Activated CD8-positive, alpha-beta memory T cell treated with anti-CD3 and anti-CD28 coated beads, Interleukin-2, amount 50 U/mL, for 4 hours (primary cell): ENCODE data around the gene HPN.
"Not testable (repeated sequence)": the region's sequence is repeated elsewhere in the genome, so short reads cannot be mapped to it uniquely, and the experiment has no call there.

Experiments
- DNase-seq: peaks from one replicate; pipeline ENCODE4 v3.0.0-alpha.2; 2020

Gene HPN

DNA sequence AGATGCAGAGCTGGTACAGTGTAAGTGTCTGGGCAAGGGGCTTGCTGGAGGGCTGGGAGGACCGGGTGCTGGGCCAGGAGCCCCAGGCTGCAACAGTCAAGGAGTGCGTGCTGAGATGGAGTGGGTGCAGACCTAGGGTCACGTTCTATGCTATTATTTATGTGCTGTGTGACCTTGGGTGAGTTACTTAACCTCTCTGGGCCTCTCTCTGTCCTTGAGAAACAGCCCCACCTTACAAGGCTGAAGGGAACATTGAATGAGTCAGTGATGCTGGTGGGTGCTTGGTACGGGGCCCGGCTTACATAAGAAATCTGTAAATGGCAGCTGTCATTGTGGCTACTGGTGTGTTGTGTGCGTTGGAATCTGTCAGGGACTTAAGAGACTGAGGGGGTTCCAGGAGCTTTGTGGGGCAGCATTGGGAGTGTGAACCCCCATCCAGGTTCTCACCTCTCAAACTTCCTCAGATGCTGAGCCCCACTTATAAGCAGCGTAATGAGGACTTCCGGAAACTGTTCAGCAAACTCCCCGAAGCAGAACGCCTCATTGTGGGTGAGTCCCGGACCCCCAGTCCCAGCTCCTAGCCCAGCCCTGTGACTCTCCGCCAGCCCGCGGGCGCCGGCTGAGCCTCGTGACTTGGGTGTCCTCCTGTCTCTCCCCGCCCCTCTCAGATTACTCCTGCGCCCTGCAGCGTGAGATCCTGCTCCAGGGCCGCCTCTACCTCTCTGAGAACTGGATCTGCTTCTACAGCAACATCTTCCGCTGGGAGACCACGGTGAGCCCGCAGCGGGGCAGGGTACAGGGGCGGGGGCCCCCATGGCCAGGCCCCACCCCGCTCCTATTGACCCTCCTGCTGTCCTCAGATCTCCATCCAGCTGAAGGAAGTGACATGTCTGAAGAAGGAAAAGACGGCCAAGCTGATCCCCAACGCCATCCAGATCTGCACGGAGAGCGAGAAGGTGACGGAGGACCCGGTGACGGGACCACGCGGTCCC is 31.8 kb upstream of the HPN start:
- no peak for DNase-seq

GRCh38 chr19:35011091-35011689 is 30.3 kb upstream of the HPN start:
- no peak for DNase-seq

DNA sequence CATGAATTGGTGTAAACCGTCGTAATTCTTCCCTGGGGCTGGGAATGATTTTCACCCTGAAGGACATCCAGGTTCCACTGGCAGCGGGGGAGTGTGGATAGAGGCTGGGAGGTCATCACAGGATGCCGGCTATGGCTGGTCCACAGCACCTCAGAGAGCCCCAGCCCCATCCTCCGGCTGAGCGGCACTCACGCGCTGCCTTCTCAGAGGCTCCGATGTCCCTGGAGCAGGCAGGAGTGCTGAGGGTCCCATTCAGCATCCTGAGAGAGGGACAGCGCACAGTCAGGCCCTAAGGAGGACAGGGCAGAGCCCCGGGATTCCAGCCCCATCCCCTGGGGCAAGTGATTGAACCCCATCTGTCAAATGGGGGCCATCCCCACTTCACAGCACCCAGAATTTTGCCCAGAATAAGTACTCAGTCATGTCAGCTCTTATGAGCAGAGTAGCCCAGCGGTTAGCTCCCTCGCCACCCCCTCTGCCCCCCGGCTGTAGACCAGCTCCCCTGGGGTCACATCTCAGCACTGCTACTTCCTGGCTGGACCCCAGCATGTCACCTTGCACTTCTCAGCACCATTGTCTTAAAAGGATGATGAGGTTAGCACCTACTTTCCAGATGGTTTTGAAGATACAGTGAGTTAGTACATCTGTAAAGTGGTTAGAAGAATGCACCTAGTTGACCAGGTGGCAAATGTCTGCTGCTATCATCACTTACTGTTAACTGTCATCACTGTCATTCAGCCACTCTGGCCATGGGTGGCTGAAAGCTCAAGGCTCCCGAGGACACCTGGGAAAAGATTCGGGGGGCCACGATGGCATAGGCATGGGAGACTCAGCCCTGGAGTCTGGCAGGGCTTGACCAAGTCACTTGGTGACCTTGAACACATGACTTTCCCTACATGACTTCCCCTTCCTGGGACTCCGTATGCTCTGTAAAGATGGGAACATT is 29.5 kb upstream of the HPN start:
- no peak for DNase-seq

DNA sequence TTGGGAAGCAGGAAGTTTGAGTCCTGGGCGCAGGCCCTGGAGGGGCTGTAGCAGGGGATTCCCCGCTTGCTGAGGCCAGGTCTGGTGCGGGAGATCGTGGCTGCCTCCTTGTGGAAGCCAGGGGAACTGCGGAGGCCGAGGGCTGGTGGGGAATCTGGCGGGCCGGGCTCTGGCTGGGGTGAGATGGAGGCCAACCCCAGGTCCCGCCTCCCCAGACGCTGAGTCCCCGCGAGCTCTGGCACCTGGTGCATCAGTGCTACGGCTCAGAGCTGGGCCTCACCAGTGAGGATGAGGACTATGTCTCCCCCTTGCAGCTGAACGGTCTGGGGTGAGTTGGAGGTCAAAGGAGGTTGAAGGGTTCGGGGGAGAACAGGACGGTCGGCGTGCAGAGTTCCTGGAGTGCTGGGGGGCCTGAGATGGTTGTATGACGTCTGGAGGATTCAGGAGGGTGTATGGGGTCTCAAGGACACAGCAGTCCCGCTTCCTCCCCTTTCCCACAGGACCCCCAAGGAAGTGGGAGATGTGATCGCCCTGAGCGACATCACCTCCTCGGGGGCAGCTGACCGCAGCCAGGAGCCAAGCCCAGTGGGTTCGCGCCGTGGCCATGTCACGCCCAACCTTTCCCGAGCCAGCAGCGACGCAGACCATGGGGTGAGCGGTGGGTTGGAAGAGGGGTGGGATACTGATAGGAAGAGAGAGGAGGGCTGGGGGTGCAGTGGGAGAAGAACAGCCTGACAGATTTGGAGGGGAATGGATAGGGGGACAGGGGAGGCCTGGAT is 28.3 kb upstream of the HPN start:
- DNase-seq, result peak; percentile 85

DNA sequence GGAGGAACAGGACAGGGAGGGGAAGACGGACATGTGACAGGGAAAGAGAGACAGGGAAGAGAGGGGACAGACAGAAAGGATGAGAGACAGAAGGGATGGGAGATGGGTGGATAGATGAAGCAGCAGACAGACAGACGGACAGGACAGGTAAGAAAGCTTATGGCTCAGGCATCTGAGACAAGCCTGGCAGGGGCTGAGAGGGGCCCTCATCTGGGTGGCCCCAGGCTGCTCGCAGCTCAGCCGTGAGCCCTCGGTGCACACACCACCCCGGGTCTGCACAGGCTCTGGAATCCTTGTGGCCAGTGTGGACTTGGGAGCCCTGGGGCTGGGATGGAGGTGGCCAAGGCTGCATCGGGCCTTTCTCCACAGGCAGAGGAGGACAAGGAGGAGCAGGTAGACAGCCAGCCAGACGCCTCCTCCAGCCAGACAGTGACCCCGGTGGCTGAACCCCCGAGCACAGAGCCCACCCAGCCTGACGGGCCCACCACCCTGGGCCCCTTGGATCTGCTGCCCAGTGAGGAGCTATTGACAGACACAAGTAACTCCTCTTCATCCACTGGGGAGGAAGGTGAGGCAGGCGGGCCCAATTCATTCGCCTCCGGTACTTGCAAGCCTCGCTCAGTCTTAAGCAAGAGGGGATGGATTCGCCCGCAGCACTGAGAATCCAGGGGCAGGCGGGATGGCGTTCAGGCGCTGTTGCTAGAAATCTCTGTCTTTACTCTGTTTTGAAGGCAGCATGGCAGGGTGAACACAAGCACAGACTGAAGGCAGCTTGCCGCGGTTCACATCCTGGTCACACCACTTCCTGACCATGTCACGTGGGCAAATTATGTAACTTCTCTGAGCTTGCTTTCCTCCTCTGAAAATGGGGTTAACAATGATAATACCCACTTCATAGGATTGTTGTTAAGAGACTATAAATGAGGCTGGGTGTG is 27.4 kb upstream of the HPN start:
- peak; percentile 51 for DNase-seq

- DNase-seq, result not testable (repeated sequence)
Measured at GRCh38 chr19:35014774-35015173, 26.7 kb upstream of the HPN start.

DNA sequence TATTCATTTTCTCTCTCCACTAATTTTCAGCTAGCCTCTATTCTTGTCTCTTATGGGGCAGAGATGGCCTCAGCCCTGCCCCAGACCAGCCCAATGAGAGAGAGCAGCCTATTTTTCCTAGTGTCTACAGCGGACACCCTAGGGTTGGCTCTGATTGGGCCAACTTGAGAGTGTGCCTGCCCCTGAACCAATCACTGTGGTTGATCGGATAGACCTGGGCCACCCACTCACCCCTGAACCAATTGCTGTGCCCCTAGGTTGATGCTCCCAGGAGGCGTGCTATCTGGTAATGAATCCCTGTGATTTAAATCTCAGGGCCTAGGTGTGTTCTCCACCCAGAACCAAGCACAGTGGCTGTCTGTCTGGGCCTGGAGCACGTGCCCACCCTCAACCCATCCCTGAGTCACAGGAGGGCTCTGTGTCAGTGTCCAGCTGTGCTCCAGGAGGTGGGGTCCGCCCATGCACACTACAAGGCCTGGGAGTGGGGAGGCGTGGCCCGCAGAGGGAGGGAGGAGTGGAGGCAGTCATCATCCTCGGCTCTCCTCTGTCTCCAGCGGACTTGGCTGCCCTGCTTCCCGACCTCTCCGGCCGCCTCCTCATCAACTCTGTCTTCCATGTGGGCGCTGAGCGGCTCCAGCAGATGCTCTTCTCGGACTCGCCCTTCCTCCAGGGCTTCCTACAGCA is 26.1 kb upstream of the HPN start:
- DNase-seq, result no peak

DNA sequence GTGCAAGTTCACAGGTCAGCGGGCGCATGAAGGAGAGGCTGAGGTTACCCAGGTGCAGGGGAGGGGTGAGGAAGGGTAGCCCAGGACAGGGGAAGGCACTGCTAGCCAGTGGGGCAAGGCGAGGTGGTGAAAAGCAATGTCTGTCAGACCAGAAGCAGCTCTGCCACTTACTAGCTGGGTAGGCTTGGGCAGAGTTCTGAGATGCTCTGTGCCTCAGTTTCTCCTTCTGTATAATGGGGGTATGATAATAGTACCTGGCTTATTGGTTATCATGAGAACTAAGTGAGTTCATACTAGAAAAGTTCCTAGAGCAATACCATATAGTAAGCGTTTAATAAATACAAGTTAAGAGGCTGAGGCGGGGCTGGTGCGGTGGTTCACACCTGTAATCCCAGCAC is 25.6 kb upstream of the HPN start:
- DNase-seq, result no peak

- no peak for DNase-seq
Measured at GRCh38 chr19:35017507-35017906, 24.0 kb upstream of the HPN start.

GRCh38 chr19:35018379-35018778 is 23.1 kb upstream of the HPN start:
- DNase-seq, result no peak

- DNase-seq, result no peak
Measured at GRCh38 chr19:35019144-35019543, 22.4 kb upstream of the HPN start.

DNA sequence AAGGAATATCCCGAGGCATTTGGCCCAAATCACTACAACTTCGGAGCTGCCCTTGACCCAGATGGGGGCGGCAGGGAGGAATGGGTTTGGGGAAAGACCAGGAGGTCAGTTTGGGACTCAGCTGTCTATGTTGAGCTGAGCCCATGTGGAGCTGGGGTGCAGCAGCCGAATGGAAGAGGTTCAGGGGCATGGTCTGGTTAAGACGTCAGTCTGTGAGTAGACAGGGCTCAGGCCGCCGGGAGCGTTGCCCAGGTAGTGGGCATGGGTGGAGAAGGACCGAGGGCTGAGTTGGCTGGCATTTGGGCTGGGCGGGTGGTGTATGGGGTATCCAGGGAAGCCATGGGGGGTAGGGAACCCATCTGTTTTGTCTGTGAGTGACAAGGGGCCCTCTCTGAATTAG is 20.5 kb upstream of the HPN start:
- no peak for DNase-seq

- no peak for DNase-seq
Measured at GRCh38 chr19:35021596-35021995, 19.9 kb upstream of the HPN start.

DNA sequence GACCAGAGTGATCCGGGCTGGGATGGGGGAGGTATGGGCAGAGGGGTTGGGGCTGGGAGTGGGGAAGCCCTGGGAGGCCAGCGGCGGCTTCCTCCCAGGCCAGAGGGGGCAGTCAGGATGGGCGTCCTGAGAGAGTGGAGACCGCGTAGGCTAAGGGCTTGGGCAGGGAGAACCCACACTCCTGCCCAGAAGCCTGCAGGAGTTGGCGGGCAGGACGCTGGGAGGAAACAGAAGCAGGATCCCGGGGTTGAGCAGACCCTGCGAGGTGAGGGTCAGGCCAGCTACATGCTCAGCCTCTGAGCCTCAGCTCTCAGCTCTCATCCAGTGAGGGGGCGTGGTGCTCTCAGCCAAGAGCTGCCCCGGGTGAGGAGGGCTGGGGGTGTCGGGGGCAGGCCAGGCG is 19.1 kb upstream of the HPN start:
- DNase-seq, result no peak

- DNase-seq, result no peak
Measured at GRCh38 chr19:35023428-35023827, 18.1 kb upstream of the HPN start.

GRCh38 chr19:35024095-35024494 is 17.4 kb upstream of the HPN start:
- no peak for DNase-seq

GRCh38 chr19:35025969-35026368 is 15.6 kb upstream of the HPN start:
- DNase-seq, result no peak

DNA sequence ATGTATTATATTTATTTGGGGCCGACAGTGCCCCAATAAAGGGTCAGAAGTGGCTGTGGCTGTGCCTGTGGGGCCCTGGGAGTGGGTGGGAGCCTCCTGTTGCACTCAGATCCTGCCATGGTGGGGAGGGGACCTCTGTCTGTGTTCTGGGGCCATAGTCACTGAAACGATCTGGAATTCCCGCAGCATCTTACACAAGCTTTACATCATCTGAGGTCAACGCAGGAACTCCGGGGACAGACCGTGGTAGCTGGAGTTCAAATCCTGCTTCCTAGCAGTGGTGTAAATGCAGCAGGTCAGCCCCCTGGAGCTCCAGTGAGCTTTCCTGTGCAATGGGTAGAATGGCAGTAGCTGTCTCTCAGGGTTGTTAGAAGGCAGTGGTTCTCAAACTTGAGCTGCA is 15.1 kb upstream of the HPN start:
- DNase-seq, result no peak

- DNase-seq, result no peak
Measured at GRCh38 chr19:35027009-35027408, 14.5 kb upstream of the HPN start.

GRCh38 chr19:35027851-35028599 is 13.5 kb upstream of the HPN start:
- no peak for DNase-seq
